Suprapubic skin (tissue), 3 donors: ENCODE measurements around the gene CIPC.

Experiments used
- CTCF ChIP-seq, 2 donors: fragments of 200-600 bp in 1 of 2; fragments of 450-650 bp in 1 of 2; sonication (generic) in 1 of 2; IDR thresholded peaks; one replicate each; pipeline ENCODE4 v1.5.1; 2016 to 2019; ENCODE audit warnings: antibody characterized with exemption in 2 of 2, mild to moderate bottlenecking in 1 of 2, moderate library complexity in 1 of 2
- EP300 ChIP-seq: sonication (generic); formaldehyde crosslinking; IDR thresholded peaks from one replicate; pipeline ENCODE4 v1.6.1; 2017; ENCODE audit warnings: antibody characterized with exemption
- POLR2A ChIP-seq, 2 donors: fragments of 450-650 bp; IDR thresholded peaks; one replicate each; pipeline ENCODE4 v1.6.1; 2017; ENCODE audit warnings: antibody characterized with exemption in 2 of 2, mild to moderate bottlenecking in 2 of 2, moderate library complexity in 2 of 2

GRCh38 chr14:77133720-77134338 is 35.8 kb downstream of the CIPC start:
- TF ChIP-seq CTCF (IDR thresholded peaks at IDR 0.05) (no peak), POLR2A (IDR thresholded peaks at IDR 0.05) (no peak), EP300 (no peak)
